NCI-H510A treated with DMSO at 0.1 percent for 48 hours (cell line): Measurements from ENCODE around the gene DENND5A.

Experiments
- DNase-seq: peaks from one replicate; lab custom pipeline; 2025; lab: John Stamatoyannopoulos, UW

Gene DENND5A

DNA sequence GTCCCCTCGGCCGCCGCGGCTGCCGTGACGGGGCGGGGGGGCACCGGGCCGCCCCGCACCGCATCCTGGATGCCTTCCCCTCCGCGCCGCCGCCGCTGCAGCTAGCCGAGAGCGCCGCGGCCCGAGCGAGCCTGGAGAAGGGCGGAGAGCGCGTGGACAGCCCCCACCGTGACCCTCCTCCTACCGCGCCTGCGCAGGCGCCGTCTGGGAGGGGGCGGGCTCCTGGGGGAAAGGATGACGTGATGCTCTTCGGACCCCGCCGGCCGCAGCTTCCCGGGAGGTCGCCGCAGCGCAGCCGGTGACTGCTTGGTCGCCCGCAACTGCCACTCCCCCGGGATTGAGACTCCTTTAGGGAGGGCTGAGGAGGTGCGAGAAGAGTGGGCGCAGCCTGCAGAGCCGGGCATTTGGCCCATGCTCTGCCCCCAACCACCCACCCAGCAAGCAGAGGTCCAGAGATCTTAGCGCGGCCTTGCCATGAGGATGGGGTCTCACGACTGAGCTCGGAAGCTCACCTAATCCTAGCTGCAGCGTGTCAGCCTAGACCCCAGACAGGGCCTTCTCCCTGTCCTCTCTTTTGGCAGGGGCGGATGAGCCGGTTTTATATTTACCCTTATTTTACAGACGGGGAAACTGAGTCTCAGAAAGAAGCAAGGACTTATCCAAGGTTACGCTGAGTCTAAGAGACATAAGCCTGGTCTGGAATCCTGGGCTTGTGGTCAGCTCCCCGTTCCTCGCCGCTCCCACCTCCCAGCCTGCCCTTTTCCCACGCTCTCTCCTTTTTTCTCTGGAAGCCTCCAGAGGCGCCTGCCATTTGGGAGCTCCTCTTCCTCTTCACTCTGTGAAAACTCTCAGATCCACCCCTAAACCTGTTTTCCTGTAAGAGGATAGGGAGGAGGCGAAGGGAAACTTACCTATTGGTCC is at the start of gene DENND5A:
DENND5A (minus strand) TSS at position 140 of the 921 bp plus-strand sequence. CDS start 281 bp downstream, outside the sequence.
- DNase-seq: peak; percentile 49

DNA sequence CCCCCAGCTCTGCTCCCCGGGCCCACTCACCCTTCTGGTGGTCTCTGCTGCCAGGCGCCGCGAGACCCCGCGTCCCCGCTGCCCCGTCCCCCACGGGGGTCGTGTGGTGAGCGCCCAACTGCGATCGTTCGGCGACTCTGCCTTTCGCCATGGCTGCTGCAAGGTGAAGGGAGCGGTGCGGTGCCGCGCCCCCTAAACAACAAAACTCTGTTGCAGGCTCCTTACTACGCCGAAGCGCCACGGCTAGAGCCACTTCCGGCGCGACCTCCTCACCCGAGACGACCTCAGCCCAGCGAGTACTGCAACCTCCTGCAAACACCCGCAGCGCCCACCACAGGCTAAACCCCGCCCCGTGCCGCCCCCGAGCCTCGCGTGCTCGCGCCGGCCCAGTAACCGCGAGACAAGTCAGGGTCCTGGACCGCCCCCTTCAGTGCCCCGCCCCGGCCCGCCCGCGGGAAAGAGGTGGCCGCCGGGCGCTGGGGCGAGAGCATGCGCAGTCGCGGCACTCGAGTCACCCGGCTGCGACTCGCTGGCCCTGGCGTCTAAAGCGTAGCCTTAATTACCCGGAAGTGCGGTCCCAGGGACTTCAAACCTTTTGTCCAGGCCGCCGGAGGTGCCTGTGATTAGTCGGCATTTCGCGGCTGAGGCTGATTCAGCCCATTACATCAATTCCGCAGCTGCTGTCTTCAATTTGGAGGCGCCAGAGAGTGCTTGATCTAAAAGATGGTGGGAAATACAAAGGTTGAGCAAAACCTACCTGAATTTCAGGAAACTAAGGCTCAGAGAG is 49.3 kb upstream of the DENND5A start, which contains the start of gene TMEM41B:
TMEM41B (minus strand) TSS at position 303 of the 787 bp plus-strand sequence; CDS start at position 151, 152 bp downstream.
- peak; percentile 91 for DNase-seq

DNA sequence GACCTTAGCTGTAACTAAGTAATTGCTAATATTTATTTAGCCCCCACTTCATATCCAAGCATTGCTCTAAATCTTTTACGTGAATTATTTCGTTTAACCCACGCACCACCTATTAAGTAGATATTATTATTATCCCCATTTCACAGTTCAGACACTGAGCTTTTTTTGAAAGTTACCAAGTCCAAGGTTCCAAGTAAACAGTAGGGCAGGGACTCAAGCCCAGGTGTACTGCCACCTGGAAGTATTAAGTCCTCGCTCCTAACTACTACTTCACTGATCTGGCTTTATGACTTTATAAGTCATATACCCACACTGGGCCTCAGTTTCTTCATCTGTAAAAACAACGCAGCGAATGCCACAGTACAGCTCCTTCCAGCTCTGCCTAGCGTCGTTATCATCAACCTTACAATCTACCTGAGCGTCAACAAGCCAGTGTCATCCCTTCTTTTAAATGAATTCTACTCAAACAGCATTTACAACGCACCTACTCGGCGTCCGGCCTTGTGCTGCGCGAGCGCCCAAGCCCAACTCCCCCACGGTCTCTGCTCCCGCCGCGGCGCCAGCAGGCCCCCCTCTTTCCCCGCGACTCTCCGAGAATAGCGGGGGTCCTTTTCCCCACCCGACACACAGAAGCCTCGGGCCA is 48.6 kb upstream of the DENND5A start:
- no peak for DNase-seq

DNA sequence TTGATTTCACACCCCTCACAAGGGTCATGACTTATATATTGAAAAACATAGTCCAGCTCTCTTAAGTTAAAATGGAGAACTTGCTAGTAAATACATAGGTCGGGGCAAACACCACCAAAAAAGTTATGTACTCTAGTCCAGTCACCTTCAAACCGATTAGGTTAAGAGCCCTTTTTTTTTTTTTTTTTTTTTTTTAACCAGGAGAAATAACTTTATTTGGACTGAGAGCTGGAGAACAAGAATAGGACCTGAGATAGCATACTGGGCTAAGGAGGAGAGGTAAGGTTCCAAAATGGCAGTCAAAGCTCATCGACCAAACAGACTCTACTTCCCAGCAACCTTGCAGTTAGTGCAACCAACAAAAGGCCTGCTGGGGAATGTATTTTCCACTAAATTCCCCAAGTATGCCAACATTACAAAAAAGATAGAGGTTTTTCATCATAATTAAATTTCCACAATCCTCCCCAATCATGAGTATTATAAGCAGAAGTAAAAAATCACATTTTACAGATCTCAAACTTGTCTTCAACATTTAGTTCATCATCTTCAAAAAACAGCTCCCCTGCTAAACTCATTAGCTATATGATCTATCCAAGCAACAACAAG is 45.4 kb upstream of the DENND5A start:
- no peak for DNase-seq

DNA sequence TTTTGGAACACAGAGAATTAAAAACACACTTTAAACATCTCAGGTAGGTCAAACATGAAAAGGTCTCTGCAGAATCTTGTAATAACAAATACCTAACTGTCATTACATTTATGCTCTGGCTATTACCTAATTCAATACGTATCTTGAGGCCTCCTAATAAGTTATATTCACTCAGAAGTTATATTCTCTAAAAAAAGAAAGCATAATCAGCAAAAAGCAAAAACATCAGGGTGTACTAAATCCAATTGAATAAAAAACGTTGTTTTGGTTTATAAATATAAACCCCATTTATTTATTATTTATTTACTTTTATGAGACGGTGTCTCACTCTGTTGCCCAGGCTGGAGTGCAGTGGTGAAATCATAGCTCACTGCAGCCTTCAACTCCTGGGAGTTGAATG is 39.0 kb upstream of the DENND5A start:
- DNase-seq: no peak

DNA sequence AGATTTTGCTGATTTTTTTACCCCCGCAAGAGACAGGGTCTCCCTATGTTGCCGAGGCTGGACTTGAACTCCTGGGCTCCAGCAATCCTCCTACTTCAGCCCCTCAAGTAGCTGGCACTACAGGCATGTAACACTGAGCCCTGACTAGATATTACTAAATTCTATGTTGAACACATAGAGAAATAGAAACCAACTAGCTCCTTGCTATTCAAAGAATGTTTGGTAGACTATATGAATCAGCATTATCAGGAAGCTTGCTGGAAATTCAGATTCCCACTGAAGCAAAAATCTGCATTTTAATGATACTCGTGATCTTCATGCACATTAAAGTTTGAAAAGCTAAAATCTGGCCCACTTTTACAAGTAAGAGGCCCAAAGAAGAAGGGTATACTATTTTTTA is 37.3 kb upstream of the DENND5A start:
- no peak for DNase-seq

DNA sequence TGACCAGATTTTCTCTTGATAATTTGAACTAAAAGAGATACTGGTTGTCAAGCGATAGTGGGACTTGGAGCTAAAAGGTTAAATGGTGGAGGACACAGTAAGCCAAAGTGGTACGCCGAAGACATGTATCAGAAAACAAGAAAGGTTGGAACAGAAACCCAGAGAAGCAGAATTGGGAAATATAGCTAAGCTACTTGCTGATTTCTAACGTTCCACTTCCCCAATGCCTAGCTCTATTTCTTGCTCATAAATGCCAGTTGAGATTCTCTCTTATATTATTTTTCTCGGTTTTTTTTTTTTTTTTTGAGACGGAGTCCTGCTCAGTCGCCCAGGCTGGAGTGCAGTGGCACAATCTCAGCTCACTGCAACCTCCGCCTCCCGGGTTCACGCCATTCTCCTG is 36.6 kb upstream of the DENND5A start:
- DNase-seq: no peak

DNA sequence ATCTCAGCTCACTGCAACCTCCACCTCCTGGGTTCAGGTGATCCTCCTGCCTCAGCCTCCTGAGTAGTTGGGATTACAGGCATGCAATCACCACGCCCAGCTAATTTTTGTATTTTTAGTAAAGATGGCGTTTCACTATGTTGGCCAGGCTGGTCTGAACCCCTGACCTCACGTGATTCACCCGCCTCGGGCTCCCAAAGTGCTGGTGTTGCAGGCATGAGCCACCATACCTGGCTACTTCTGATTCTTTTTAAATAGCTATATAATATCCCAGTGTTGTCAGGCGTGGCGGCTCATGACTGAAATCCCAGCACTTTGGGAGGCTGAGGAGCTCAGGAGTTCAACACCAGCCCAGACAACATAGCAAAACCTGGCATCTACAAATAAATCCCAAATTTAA is 28.5 kb upstream of the DENND5A start:
- DNase-seq: no peak

DNA sequence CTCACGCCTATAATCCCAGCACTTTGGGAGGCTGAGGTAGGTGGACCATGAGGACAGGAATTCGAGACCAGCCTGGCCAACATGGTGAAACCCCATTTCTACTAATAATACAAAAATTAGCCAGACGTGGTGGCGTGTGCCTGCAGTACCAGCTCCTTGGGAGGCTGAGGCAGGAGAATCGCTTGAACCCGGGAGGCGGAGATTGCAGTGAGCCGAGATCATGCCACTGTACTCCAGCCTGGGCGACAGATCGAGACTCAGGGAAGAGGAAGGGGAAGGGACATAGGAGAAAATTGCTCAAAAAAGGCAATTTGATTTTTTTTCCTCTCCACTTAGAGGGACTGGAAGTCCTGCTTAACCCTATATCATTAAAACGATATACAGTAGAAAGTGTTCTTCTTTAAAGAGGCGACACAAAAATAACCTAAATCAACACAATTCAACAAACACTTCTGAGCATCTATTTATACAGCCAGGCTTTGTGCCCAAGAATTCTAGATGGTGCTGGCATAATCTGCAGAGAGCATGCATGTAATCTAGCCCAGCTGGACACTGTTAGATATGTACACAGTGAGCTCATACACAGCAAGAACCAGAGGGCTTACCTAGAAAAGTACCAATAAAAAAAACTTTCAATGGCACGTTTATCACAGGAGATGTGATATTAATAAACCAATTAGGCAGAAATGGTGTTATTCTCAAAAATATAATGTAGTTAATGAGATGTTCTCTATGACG is 20.9 kb upstream of the DENND5A start:
- DNase-seq: no peak

DNA sequence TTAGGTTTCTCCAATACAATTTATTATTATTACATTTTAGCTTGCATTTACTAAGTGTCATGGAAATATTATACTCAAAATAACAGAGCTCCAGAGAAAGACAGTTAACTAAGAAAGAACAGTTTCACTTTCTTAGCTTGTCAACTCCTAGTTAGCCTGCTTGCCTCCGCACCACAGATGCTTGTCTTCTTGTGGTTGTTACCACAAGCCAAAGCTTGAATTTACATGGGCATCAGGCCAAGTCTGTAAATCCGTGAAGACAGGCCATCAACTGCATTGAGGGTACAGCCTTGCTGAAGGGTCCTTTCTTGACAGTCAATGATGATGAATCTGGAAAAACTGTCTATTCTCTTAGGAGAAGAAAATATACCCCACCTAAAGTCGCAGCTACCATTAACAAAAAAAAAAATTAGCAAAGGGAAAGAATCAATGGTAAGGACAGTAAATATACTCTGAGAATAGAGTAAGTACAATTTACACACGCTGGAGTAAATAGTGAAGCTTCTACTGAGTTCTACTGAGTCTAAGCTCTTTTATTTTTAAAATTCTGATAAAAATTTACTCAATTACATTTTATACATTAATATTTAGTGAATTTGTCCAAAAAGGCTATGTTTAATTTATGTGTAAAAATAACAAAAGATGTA is 15.6 kb upstream of the DENND5A start:
- DNase-seq: peak; percentile 10

DNA sequence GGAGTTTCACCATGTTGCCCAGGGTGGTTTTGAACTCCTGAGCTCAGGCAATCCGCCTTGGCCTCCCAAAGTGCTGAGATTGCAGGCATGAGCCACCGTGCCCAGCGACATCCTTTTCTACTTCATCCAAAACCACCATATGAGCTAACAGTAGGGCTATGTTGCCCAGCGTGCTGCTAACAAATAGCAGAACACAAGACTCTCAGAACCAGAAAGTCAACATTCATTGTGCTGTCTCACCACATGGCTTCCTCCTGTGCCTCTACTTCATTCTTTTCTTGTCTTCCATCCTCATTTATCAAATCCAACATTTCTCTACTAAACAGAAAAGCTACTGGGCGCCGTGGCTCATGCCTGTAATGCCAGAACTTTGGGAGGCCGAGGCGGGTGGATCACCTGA is 12.0 kb upstream of the DENND5A start:
- no peak for DNase-seq

DNA sequence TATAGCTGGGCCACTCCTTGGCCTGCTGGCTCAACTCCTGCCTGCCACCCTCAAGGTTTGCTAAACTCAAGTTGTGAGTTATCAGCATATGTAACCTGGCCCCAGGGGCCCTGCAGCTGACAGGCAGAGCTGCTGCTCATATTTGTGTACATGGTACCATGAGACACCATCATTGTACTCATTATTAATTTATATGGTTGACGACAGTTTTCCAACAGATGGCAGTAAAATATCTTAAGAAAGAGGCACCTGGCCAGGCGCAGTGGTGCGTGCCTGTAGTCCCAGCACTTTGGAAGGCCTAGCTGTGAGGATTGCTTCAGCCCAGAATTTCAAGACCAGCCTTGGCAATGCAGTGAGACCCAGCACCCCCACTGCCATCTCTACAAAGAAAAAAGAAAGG is 11.4 kb upstream of the DENND5A start:
- DNase-seq: no peak

DNA sequence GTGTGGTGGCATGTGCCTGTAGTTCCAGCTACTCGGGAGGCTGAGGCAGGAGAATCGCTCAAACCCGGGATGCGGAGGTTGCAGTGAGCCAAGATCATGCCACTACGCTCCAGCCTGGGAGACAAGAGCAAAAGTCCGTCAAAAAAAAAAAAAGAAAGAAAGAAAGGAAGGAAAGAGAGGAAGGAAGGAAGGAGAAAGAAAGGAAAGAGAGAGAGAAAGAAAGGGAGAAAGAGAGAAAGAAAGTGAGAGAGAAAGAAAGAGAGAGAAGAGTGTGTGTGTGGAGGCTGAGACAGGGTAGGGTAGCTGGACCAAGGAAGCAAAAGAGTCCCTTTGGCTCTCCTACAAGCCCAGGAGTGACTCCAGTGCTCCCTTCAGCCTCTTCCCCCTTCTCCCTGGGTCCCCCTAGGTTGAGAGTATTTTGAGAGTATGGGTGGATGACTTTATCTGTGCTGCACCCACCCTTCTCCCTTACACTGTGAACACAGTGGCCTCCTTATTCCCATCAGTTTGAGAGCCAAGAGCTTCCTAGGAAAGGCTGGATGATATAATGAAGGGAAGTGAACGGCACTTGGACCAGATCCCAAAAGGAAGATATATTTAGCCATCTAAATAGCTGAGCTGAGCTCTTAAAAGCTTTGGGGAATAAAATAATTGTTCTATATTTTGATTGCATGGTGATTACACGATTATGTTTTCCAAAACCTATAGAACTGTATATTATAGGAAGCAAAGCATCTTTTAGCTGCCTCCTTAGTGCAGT is 9.5 kb upstream of the DENND5A start:
- no peak for DNase-seq

DNA sequence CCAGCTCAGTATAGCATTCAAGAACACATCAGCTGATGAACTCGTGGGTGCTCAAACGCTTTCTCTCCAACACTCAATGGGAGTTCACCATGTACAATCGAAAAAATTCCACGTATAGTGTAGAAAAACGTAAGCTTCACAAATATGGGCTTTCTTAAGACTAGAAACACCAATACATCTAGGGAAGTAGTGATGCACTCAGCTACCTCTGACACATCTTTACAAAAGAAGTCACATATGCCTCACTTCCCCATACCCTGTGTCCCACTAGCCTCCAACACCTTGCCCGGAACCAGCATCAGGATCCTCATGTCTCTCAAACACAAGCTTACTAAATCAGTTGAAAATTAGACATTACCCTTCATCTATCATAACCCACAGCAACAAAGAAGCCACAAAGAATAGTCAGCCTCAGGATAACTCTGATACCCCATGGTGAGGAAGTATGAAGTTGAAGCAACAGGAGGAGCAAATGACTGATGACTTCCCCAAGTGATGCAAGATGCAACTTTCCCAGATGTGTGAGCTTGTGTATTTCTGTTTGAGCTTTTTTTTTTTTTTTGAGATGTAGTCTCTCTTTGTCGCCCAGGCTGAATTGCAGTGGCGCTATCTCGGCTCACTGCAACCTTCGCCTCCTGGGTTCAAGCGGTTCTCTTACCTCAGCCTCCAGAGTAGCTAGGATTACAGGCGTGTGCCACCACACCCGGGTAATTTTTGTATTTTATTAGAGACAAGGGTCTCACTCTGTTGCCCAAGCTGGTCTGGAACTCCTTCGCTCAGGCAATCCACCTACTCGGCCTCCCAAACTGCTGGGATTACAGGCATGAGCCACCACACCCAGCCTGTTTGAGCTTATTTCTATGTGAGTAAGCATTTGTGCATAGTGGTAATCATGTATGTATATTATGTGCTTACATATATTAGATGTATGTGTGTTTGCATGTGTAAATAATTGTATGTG is 8.5 kb upstream of the DENND5A start:
- no peak for DNase-seq

DNA sequence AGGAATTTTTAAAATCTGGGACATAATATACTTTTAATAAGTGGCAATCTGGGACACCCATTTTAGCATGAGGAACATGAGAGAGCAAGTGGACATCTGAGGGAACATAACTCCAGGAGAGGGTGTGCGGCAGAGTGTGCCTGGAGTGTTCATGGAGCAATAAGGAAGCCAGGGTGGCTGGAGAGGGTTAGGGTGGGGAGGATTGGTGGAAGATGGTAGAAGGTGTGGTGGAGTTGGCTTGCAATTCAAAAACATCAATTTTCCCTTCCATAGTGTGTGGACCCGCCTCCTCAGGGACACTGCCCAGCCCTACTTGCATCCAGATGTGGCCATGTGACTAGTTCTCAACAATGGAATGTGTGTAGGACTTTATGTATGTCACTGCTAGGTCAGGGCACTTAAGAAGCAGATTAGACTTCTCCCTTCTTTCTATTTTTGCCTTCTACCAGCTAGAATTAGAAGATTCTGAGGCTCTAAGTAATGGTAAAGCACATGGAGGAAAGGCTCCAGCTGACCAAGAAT is 4.4 kb upstream of the DENND5A start:
- DNase-seq: no peak

DNA sequence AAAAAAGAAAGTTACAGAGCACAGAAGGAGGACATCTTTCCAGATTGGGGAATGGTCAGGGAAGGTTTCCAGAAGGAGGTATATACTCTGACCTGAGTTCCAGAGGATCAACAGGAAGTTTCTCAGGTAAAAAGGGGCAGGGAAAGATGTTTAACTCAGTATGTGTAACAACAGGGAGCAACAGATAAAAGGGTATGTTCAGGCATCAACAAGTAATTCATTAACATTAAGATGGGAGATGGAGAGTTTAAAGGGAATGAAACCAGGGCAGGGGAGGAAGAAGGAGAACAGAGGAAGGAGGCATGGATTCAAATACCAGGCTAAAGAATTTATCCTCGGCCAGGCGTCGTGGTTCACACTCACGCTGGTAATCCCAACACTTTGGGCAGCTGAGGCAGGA is 2.5 kb upstream of the DENND5A start:
- no peak for DNase-seq

DNA sequence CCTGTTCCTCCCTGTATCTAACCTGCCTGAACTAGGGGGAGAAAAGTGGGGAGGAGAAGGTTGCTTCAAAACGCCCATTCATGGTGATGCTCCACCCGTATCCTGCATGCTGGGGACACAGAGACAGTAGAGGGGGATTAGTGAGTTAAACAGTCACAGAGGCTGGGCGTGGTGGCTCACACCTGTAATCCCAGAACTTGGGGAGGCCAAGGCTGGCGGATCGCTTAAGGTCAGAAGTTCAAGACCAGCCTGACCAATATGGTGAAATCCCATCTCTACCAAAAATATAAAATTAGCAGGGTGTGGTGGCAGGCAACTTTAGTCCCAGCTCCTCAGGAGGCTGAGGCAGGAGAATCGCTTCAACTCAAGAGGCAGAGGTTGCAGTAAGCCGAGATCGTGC is 1.8 kb upstream of the DENND5A start:
- no peak for DNase-seq

DNA sequence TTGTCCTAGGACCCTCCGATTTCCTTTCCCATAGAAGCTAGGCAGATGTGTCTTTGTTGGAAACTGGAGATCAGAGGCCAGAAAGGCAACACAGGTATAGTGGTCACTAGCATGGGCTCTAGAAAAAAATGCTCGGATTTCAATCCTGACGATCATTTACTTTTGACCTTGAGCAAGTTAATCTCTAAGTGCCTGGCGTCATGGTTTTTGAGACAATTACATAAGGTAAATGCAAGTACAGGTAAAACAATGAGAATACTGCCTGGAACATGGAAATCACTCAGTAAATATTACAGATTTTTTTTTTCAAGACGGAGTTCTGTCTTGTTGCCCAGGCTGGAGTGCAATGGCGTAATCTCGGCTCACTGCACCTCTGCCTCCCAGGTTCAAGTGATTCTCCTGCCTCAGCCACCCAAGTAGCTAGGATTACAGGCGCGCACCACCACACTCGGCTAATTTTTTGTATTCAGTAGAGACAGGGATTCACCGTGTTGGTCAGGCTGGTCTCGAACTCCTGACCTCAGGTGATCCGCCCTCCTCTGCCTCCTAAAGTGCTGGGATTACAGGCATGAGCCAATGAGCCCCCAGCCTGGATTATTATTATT is 1.1 kb upstream of the DENND5A start:
- DNase-seq: no peak
